NB4 (cell line): ENCODE results near the gene CLCN7.

Experiments
- POLR2A ChIP-seq: IDR thresholded peaks from 2 replicates; pipeline ENCODE4 v1.6.1; 2011; ENCODE audit warnings: mild to moderate bottlenecking; ENCODE audit not compliant: insufficient read length; ENCODE audit errors: extremely low read depth
- TF ChIP-seq, protein P1 (sequence below): IDR thresholded peaks from one replicate; pipeline ENCODE4 v1.5.1; 2012; ENCODE audit warnings: low read depth, low read length

DNA sequence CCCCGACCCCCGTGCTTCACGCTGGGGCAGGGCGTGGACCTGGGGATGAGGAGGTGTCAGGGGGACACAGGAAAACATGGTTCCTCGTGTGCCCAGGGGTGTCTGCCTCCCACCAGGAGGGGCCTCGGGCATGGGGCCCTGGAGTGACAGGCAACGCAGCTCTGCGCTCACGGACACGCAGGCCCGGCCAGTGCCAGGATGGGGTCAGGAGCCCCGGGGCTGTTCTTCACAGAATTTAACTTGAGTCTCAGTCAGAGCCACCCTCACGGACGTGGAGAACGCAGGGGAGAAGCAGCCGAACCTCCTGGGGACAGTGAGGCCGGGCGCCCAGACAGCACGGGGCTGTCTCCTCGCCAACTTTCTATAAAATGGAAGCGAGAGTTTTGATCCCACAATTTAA, 77.0 kb downstream of the CLCN7 start:
- TF ChIP-seq, protein P1, sequence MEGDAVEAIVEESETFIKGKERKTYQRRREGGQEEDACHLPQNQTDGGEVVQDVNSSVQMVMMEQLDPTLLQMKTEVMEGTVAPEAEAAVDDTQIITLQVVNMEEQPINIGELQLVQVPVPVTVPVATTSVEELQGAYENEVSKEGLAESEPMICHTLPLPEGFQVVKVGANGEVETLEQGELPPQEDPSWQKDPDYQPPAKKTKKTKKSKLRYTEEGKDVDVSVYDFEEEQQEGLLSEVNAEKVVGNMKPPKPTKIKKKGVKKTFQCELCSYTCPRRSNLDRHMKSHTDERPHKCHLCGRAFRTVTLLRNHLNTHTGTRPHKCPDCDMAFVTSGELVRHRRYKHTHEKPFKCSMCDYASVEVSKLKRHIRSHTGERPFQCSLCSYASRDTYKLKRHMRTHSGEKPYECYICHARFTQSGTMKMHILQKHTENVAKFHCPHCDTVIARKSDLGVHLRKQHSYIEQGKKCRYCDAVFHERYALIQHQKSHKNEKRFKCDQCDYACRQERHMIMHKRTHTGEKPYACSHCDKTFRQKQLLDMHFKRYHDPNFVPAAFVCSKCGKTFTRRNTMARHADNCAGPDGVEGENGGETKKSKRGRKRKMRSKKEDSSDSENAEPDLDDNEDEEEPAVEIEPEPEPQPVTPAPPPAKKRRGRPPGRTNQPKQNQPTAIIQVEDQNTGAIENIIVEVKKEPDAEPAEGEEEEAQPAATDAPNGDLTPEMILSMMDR, result no peak
- TF ChIP-seq POLR2A, result no peak
